ENCODE data around the gene INAFM2. TPM values are rescaled to one million over a fixed set of nuclear protein-coding genes. Genes with fewer than 3 reads are reported as not detected.

Gene INAFM2
- 10 to 100 TPM in 1 of 2 donors, 1 to 10 TPM in 1; 5.8 to 14.2 TPM for total RNA-seq

- ATAC-seq (peak; percentile 80 to 94), DNase-seq (ENCODE audit: low spot score in 2 of 2) (peak; percentile 79 to 88)
- Mint-ChIP-seq H3K9me3 (no peaks in the 10 kb centered on the region), H3K36me3 (peaks cover 5 to 6% of the 10 kb centered on the region in 2 donors), H3K27ac (no peak within 1 kb of the TSS)
Measured at GRCh38 chr15:40323239-40323952, at the start of gene INAFM2. Gene INAFM2, plus strand, starts transcription at chr15:40323692. Its CDS starts 364 bp downstream, at chr15:40324056.

DNA sequence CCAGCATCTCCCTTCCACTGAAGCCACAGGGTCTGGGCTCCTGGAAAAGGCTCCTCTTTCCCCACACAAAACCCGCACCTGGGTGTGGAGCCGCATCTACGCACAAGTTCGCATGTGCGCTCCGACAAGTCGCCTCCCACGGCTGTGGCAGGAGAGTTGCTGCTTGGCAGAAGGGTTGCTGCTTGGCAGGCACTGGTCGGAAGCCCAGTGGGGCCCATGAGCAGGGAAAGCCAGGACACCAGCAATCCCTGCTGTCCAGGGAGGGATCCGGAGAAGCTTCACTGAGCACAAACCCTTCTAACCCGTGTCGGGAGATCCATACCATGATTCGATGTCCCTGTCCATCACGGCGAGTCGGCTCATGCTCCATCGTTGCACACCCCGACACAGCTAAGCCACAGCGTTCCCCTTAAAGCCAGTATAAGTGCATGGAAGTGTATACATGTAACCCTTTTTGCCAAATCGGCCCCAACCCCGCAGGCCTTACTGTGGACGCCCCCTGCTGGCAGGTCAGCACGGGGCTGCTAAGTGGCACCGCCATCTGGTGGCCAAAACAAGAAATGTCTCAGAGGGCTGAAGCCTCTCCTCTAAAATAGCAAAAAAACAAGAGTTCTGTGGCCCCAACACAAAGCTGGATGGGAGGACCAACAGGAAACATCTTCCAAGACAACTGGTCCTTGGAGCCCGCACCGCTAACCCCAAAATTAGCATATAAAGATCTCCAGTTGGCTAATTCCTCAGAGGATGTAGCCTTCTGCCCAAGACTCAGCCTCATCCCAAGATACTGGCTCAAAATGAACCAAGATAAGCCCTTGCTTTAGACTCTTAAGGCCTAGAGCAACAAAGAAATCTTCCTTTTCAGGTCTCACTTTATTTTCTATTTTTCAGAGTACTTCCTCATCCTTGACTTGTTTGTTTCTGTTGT, 48.9 kb upstream of the INAFM2 start:
- DNase-seq (ENCODE audit: low spot score in 2 of 2): peak; percentile 84 to 95
- H3K36me3 Mint-ChIP-seq: no peaks in the 10 kb centered on the region
- ATAC-seq: peak; percentile 73 to 75
- H3K9me3 Mint-ChIP-seq: no peaks in the 10 kb centered on the region
- H3K27ac Mint-ChIP-seq: no peak overlapping the region

DNA sequence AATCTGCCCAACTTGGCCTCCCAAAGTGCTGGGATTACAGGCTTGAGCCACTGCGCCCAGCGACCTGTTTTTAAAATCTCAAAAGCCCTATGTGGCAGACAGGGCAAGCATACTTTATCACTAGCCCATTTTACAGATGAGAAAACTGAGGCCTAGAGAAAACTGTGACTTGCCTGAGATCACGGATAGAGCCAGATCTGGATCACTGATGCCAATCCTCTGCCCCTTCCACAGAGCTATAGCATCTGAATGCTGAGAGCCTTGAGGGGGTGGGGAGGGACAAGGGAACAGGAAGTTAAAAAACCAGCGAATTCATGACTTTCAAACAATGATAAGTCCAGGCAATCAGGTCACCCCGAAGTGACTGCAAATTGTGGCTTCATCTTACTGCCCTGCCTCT, 48.0 kb upstream of the INAFM2 start:
- Mint-ChIP-seq H3K36me3 (no peaks in the 10 kb centered on the region), H3K9me3 (no peaks in the 10 kb centered on the region)
- no peak for DNase-seq (ENCODE audit: low spot score in 2 of 2)

DNA sequence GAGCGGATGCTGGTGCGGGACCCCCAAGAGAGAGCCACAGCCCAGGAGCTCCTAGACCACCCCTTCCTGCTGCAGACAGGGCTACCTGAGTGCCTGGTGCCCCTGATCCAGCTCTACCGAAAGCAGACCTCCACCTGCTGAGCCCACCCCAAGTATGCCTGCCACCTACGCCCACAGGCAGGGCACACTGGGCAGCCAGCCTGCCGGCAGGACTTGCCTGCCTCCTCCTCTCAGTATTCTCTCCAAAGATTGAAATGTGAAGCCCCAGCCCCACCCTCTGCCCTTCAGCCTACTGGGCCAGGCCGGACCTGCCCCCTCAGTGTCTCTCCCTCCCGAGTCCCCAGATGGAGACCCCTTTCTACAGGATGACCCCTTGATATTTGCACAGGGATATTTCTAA, 47.5 kb upstream of the INAFM2 start:
- H3K9me3 Mint-ChIP-seq: no peaks in the 10 kb centered on the region
- no peak for DNase-seq (ENCODE audit: low spot score in 2 of 2)
- ATAC-seq: no peak
- H3K36me3 Mint-ChIP-seq: no peaks in the 10 kb centered on the region
- H3K27ac Mint-ChIP-seq: no peak overlapping the region

More for the DNA sequence above, 48.0 kb upstream of the INAFM2 start:
- ATAC-seq: no peak
- H3K27ac Mint-ChIP-seq: no peak overlapping the region

- H3K9me3 Mint-ChIP-seq: no peaks in the 10 kb centered on the region
- H3K36me3 Mint-ChIP-seq: no peaks in the 10 kb centered on the region
- ATAC-seq (no peak), DNase-seq (ENCODE audit: low spot score in 2 of 2) (no peak)
- no peak overlapping the region for H3K27ac Mint-ChIP-seq
Measured at GRCh38 chr15:40276927-40277326, 46.6 kb upstream of the INAFM2 start.

GRCh38 chr15:40277471-40277870, 46.0 kb upstream of the INAFM2 start:
- H3K9me3 Mint-ChIP-seq: no peaks in the 10 kb centered on the region
- no peak for ATAC-seq
- DNase-seq (ENCODE audit: low spot score in 2 of 2): no peak
- no peak overlapping the region for H3K27ac Mint-ChIP-seq
- no peaks in the 10 kb centered on the region for H3K36me3 Mint-ChIP-seq

- DNase-seq (ENCODE audit: low spot score in 2 of 2) (no peak), ATAC-seq (no peak)
- Mint-ChIP-seq H3K36me3 (no peaks in the 10 kb centered on the region), H3K27ac (no peak overlapping the region), H3K9me3 (no peaks in the 10 kb centered on the region)
Measured at GRCh38 chr15:40278026-40278425, 45.5 kb upstream of the INAFM2 start.

- peak; percentile 56 to 68 for ATAC-seq
- Mint-ChIP-seq H3K9me3 (no peaks in the 10 kb centered on the region), H3K36me3 (no peaks in the 10 kb centered on the region), H3K27ac (no peak overlapping the region)
- peak; percentile 72 to 83 for DNase-seq (ENCODE audit: low spot score in 2 of 2)
Measured at GRCh38 chr15:40279437-40280141, 43.9 kb upstream of the INAFM2 start.

DNA sequence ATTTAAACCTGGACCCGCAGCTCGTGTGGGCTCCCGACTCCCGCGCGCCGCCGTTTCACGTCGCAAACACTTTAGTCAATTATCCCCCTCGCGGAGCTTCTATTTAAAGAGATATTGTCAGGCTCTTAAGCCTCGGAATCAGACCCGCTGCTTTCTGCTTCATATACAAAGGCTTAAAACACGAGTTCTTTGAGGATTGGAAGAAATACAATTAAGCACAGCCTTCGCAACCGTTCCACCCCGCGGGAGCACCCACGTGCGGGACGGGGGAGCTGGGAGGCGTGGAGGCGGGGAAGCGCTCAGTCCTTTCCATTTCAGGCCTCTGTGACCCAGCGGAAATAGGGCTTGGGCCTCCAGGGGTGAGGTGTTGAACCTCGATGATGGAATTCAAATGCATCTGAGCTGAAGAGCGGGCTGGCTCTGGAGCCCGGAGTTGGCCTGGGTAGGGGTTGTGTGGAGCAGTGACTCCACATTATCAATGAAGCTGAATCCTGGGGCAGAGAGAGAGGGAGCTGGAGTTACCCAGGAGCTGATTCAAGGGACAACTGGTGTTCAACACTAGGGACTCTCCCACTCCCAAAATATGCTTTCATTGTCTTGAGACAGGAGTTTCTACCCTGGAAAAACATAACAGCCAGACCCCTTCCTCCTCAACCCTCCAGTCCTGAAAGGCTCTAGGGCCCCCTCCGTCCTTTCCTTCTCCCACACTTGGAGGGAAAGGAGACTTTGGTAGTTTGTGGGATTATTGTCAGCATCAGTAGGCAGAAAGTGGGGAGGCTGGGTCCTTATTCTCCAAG, 43.0 kb upstream of the INAFM2 start:
- DNase-seq (ENCODE audit: low spot score in 2 of 2) (no peak), ATAC-seq (no peak)
- Mint-ChIP-seq H3K36me3 (no peaks in the 10 kb centered on the region), H3K9me3 (no peaks in the 10 kb centered on the region), H3K27ac (no peak overlapping the region)

DNA sequence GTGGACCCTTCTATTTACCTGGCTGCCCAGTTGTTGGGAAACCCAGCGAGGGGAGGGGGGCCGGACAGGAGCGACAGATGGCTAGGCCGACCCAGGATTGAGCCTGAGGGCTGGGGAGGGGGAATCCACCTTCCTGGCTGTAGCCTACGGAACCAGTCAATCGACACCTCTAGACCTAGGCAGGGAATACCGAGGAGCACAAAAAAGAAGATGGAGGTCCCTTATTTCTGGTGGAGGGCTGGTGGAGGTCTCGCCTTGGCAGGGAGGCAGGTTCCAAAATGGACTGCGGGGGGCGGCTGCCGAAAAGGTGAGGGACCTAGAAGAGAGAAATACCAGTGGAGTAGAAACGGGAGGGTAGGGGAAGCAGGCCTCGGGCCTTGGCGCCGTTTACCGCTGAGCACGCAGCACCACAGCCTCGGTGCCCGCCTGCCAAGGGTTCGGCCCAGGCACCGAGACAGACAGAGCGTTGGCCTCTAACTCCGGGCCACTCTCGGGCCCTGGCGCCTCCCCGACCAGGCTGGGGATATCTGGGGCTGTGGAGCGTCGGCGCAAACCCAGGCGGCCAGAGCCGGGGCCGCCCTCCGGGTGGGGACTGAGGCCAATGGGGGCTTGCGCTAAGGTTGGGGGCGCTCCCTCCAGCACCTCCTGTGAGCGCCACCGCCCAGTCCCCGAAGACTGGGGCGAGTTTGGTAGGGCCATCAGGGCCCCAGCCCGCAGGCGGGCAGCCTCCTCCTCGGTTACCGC, 42.3 kb upstream of the INAFM2 start:
- DNase-seq (ENCODE audit: low spot score in 2 of 2) (no peak), ATAC-seq (no peak)
- Mint-ChIP-seq H3K36me3 (no peaks in the 10 kb centered on the region), H3K27ac (no peak overlapping the region), H3K9me3 (no peaks in the 10 kb centered on the region)

- ATAC-seq: no peak
- no peak for DNase-seq (ENCODE audit: low spot score in 2 of 2)
- H3K36me3 Mint-ChIP-seq: no peaks in the 10 kb centered on the region
- H3K9me3 Mint-ChIP-seq: no peaks in the 10 kb centered on the region
- no peak overlapping the region for H3K27ac Mint-ChIP-seq
Measured at GRCh38 chr15:40281801-40282146, 41.7 kb upstream of the INAFM2 start.

DNA sequence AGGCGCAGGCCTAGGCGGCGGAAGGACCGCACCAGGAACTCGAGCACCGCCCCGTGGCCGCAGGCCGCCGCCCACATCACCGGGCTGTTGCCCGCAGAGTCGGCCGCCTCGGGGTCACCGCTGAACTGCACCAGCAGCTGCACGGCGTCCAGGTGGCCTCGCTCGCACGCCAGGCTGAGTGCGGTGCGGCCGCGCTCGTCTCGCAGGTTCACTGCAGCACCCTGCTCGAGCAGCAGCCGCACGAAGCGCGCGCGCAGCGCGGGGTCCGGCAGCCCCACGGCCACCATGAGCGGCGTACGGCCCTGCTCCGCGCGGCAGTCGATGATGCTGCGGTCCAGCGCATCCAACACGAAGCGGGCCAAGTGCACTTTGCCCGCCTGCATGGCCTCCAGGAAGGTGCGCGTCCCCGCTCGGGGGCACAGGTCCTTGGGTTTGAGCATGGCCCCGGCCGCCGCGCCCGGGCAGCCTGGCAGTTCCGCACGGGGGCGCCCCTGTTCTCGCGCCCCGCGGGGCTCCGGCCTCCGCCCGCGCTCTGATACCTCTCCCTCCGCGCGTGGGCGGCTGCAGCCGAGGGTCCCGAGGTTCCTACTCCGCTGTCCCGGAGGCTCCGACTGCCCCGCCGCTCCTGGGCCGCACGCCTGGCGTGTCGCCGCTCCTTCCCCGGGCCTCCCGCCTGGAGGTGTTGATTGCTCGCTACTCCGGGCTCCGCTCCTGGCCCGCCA, 41.2 kb upstream of the INAFM2 start:
- peak in 1 of 2 donors; percentile 71 for DNase-seq (ENCODE audit: low spot score in 2 of 2)
- H3K27ac Mint-ChIP-seq: no peak overlapping the region
- no peaks in the 10 kb centered on the region for H3K36me3 Mint-ChIP-seq
- ATAC-seq: peak; percentile 57 to 73
- no peaks in the 10 kb centered on the region for H3K9me3 Mint-ChIP-seq

GRCh38 chr15:40282869-40283614, 40.5 kb upstream of the INAFM2 start, which contains the start of gene ANKRD63:
Gene ANKRD63, minus strand, starts transcription at chr15:40283064. Its CDS starts 478 bp downstream, at chr15:40282586.
- Mint-ChIP-seq H3K27ac (no peak within 1 kb of the TSS), H3K9me3 (no peaks in the 10 kb centered on the region), H3K36me3 (no peaks in the 10 kb centered on the region)
- ATAC-seq (peak; percentile 21 to 60), DNase-seq (ENCODE audit: low spot score in 2 of 2) (peak in 1 of 2 donors; percentile 50)

GRCh38 chr15:40283615-40284300, 39.7 kb upstream of the INAFM2 start:
- ATAC-seq (no peak), DNase-seq (ENCODE audit: low spot score in 2 of 2) (no peak)
- Mint-ChIP-seq H3K27ac (no peak overlapping the region), H3K9me3 (no peaks in the 10 kb centered on the region), H3K36me3 (no peaks in the 10 kb centered on the region)

Measured in activated naive CD4-positive, alpha-beta T cell treated with anti-CD3 and anti-CD28 coated beads, Interleukin-2, amount 50 U/mL, for 72 hours (primary cell).